Testis (tissue), 2 donors: ENCODE results near the gene ZNF736.

ENCODE experiments used
- POLR2A ChIP-seq: fragments of 450-650 bp; IDR thresholded peaks from one replicate; pipeline ENCODE4 v1.6.1; 2017; ENCODE audit warnings: antibody characterized with exemption, mild to moderate bottlenecking, moderate library complexity
- TF ChIP-seq, protein P1 (sequence below), 3 experiments: fragments of 450-650 bp in 2 of 3; fragments of 200-600 bp in 1 of 3; sonication (generic) in 1 of 3; IDR thresholded peaks; one replicate each; pipeline ENCODE4 v1.5.1; 2016 to 2019; ENCODE audit warnings: antibody characterized with exemption in 3 of 3, mild to moderate bottlenecking in 2 of 3, moderate library complexity in 1 of 3

DNA sequence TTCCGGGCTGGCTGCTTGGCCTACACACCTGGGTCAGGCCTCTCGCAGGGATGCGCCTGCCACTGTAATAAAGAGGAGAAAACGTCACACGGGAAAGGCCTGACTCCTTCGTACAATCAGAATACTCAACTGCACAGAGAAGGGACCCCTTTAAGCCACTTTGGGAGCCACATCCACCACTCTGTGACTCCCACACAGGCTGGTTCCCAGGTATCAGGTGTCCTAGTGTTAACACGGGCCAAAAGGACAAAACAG lies 5.8 kb upstream of the ZNF736 start:
- TF ChIP-seq, protein P1, sequence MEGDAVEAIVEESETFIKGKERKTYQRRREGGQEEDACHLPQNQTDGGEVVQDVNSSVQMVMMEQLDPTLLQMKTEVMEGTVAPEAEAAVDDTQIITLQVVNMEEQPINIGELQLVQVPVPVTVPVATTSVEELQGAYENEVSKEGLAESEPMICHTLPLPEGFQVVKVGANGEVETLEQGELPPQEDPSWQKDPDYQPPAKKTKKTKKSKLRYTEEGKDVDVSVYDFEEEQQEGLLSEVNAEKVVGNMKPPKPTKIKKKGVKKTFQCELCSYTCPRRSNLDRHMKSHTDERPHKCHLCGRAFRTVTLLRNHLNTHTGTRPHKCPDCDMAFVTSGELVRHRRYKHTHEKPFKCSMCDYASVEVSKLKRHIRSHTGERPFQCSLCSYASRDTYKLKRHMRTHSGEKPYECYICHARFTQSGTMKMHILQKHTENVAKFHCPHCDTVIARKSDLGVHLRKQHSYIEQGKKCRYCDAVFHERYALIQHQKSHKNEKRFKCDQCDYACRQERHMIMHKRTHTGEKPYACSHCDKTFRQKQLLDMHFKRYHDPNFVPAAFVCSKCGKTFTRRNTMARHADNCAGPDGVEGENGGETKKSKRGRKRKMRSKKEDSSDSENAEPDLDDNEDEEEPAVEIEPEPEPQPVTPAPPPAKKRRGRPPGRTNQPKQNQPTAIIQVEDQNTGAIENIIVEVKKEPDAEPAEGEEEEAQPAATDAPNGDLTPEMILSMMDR (IDR thresholded peaks at IDR 0.05): no peak
- TF ChIP-seq POLR2A: no peak
